HFFc6 (cell line): ENCODE results near the gene PMP22. TPM values are rescaled to one million over a fixed set of nuclear protein-coding genes. Genes with fewer than 3 reads are reported as not detected.

ENCODE experiments used
- DNase-seq: peaks from one replicate; pipeline ENCODE4 v3.0.0-alpha.2; 2018
- H3K27ac Mint-ChIP-seq: 2 replicates; pipeline ENCODE4 v1.8.0; 2020; ENCODE audit warnings: mild to moderate bottlenecking, mixed read lengths
- H3K27me3 Mint-ChIP-seq: 2 replicates; pipeline ENCODE4 v1.8.0; 2021; ENCODE audit warnings: mild to moderate bottlenecking, moderate library complexity, mixed read lengths; ENCODE audit not compliant: insufficient read depth
- H3K36me3 Mint-ChIP-seq: 2 replicates; pipeline ENCODE4 v1.8.0; 2021; ENCODE audit warnings: low read depth, mixed read lengths
- H3K4me1 Mint-ChIP-seq: 2 replicates; pipeline ENCODE4 v1.8.0; 2020; ENCODE audit warnings: low read depth, mixed read lengths
- H3K4me3 Mint-ChIP-seq: 2 replicates; pipeline ENCODE4 v1.8.0; 2020; ENCODE audit warnings: mild to moderate bottlenecking, moderate library complexity, mixed read lengths
- H3K9me3 Mint-ChIP-seq: 2 replicates; pipeline ENCODE4 v1.8.0; 2020; ENCODE audit warnings: mild to moderate bottlenecking, mixed read lengths
- total RNA-seq, 6 experiments: library from RNA; stranded (reverse); fragmentation: NEBNext Ultra II Directional; extraction: Animal tissue kit (Norgen Biotek cat#: 25700); gene quantifications; 2 replicates in 1 of 6; 3 replicates in 5 of 6; pipeline ENCODE4 v1.2.3, GENCODE V29; 2021
- TF ChIP-seq, protein P1 (sequence below): fragments of 200-600 bp; sonication (generic); IDR thresholded peaks from 2 replicates; pipeline ENCODE4 v1.5.0; 2021; ENCODE audit warnings: antibody characterized with exemption, mild to moderate bottlenecking

The PMP22 gene
- total RNA-seq, 6 experiments from 2014 or later: 28.0 to 42.9 (median 34.0) TPM

DNA sequence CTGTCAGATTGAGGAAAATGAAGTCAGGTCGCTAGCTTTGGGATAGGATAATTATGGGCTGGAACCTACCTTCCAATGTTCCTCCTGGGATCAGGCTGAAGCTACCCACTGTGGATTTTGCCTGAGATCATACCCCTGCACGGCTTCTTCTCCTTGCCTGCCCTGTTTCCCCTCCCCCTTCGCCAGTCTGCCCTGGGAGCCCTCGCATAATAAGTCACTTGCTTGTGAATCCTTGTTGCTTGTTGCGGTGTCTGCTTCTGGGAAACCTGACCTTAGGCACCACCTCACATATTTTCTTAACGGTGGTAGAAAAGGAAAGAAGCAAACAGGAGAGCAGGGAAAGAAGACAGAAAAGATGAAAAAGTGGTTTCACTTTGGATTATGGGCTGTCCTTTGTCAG lies 13.3 kb upstream of the PMP22 start:
- peaks cover 28% of the 10 kb centered on the region for H3K9me3 Mint-ChIP-seq
- H3K27ac Mint-ChIP-seq: peak overlapping the region; percentile 91
- DNase-seq: no peak
- peaks cover 6% of the 10 kb centered on the region for H3K27me3 Mint-ChIP-seq
- TF ChIP-seq, protein P1, sequence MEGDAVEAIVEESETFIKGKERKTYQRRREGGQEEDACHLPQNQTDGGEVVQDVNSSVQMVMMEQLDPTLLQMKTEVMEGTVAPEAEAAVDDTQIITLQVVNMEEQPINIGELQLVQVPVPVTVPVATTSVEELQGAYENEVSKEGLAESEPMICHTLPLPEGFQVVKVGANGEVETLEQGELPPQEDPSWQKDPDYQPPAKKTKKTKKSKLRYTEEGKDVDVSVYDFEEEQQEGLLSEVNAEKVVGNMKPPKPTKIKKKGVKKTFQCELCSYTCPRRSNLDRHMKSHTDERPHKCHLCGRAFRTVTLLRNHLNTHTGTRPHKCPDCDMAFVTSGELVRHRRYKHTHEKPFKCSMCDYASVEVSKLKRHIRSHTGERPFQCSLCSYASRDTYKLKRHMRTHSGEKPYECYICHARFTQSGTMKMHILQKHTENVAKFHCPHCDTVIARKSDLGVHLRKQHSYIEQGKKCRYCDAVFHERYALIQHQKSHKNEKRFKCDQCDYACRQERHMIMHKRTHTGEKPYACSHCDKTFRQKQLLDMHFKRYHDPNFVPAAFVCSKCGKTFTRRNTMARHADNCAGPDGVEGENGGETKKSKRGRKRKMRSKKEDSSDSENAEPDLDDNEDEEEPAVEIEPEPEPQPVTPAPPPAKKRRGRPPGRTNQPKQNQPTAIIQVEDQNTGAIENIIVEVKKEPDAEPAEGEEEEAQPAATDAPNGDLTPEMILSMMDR: no peak
- peaks cover 19% of the 10 kb centered on the region for H3K36me3 Mint-ChIP-seq
- peaks cover 48% of the 10 kb centered on the region for H3K4me1 Mint-ChIP-seq
- peak overlapping the region; percentile 85 for H3K4me3 Mint-ChIP-seq

DNA sequence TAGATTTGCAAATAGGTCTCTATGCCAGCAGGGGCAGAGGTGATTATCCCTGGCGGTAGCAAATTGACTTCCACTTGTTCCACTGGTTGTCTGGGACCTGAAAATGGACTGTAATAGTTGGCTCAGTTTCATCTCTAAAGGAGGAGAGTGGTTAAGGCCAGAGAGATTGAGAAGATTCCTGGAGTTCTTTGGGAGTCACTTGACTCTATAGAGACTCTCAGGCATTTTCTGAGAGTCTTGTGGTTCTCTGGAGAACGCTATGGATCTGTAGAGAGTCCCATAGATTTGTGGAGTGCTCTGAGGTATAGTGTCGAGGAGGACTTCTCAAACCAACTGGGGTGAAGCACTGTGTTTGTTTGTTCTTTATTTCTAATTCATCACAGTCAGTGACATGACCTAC lies 8.9 kb upstream of the PMP22 start:
- Mint-ChIP-seq H3K27me3 (peaks cover 12% of the 10 kb centered on the region), H3K27ac (no peak overlapping the region)
- DNase-seq: no peak

DNA sequence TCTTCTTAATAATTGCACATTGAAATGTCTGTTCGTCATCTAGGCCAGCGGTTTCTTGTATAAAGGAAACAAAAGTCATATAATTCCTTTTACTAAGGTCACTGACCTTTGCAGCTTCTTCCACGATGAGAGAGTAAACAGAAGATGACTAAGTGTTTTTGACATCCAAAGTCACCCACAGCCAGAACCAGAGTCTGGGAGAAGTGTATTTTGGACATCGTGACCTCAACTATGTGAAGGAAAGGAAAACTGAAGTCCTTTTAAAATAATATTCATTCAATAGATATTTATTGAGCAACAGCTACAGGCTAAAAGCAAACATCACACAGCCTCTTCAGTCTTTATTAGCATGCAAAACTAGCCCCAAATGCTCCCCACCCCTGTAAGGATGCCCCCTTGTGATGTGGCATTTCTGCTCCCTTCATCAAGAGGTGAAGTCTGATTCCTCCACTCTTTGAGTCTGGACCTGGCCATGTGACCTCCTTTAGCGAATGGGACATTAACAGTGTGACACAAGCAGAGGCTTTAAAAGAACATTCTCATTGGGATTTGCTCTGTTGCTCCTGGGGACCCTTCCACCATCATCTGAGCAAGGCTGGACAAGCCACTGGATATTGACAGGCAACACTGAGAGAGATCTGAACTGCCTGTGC lies 8.1 kb upstream of the PMP22 start:
- Mint-ChIP-seq H3K4me3 (peak overlapping the region; percentile 11; the same call in 1 of the 2 replicates), H3K4me1 (peaks cover 45% of the 10 kb centered on the region)

More for the DNA sequence above, 8.9 kb upstream of the PMP22 start:
- TF ChIP-seq, protein P1: no peak
- Mint-ChIP-seq H3K9me3 (peaks cover 28% of the 10 kb centered on the region), H3K4me1 (peaks cover 53% of the 10 kb centered on the region), H3K36me3 (peaks cover 19% of the 10 kb centered on the region), H3K4me3 (no peak overlapping the region)

DNA sequence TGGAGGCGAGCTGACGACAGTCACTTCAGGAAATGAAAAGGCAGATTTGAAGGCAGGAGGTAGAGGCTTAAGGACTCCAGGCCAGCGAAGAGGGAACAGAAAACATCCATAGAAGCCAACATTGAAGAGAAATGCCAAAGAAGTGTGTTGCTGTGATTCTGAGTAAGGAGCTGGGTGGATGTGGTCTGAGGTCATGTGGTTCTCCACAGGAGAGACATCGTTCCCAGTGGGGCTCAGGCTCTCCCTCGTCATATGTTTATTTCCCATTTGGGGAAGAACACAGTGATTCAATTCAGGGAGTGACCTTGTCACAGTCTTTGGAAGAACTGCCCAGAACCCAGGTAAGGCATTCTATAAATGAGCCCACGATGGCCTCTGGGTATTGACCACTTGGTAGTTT lies 6.6 kb upstream of the PMP22 start:
- TF ChIP-seq, protein P1: no peak
- Mint-ChIP-seq H3K27me3 (peaks cover 23% of the 10 kb centered on the region), H3K9me3 (peaks cover 28% of the 10 kb centered on the region), H3K4me1 (peaks cover 39% of the 10 kb centered on the region), H3K27ac (no peak overlapping the region), H3K36me3 (peaks cover 19% of the 10 kb centered on the region), H3K4me3 (no peak overlapping the region)
- no peak for DNase-seq

More for the DNA sequence above, 8.1 kb upstream of the PMP22 start:
- Mint-ChIP-seq H3K9me3 (peaks cover 28% of the 10 kb centered on the region), H3K27ac (peak overlapping the region; percentile 74), H3K36me3 (peaks cover 19% of the 10 kb centered on the region), H3K27me3 (peaks cover 12% of the 10 kb centered on the region)
- TF ChIP-seq, protein P1: peak; percentile 19; the same call in 1 of the 2 replicates
- peak; percentile 97 for DNase-seq

DNA sequence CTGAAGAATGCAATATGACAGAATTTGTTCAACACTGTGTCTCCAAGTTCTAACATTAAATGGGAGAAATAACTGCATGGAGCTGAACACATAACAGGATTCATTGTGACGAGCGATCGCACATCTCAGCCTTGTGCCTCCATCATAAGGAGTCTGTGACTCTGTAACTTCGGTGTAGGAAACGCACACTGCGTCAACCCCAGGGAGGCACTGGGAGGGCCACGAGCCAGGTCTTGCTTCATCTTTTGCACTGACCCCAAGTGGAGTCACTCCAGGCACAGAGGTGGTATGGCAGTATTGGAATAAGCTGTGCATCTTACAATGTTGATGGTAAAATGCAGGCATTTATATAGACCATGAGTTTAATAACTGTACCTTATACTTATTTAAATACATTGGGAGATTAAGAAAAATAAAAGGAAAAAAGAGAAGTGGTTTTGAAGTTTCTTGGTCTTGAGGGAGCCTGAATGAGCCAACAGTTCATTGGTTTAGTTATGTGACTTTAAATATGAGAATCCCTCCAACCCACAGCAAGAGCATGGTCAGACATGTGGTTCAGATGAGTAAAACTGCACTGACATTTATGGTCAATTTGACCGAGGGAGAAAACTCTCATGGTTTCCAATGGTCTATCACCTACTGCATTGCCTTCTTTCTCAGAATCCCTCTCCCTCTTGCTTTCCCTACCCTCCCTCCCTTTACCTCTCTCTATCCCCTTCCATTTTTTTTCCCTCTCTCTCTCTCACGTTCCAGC lies 5.7 kb upstream of the PMP22 start:
- H3K4me3 Mint-ChIP-seq: no peak overlapping the region
- no peak for DNase-seq
- H3K27me3 Mint-ChIP-seq: peaks cover 32% of the 10 kb centered on the region
- H3K9me3 Mint-ChIP-seq: peaks cover 21% of the 10 kb centered on the region
- no peak overlapping the region for H3K27ac Mint-ChIP-seq
- H3K4me1 Mint-ChIP-seq: peaks cover 31% of the 10 kb centered on the region
- TF ChIP-seq, protein P1: no peak
- H3K36me3 Mint-ChIP-seq: peaks cover 14% of the 10 kb centered on the region; the same call in 1 of the 2 replicates
